HCT116 (cell line): ENCODE results near the gene AVL9. TPM values are rescaled to one million over a fixed set of nuclear protein-coding genes. Genes with fewer than 3 reads are reported as not detected.

Experiments
- ATAC-seq: fragments of 200-7000 bp; cut with Tn5 transposase; 2 replicates; pipeline ENCODE4 v1.9.1; 2020; ENCODE audit warnings: mild to moderate bottlenecking, moderate library complexity
- BruUV-seq: library from RNA; stranded (reverse); fragments of 400-500 nt; replicated peaks from 2 replicates; lab custom pipeline; 2021; lab: Mats Ljungman, UMichigan
- CTCF ChIA-PET: fragments of 300-600 bp; sonication (Branson Sonifier 250); formaldehyde crosslinking; loops from one replicate; lab custom pipeline; 2021; ENCODE audit warnings: antibody characterized with exemption; lab: Charles Lee
- POLR2A ChIA-PET: fragments of 300-600, 350-600 bp; sonication (Branson Sonifier 250); formaldehyde crosslinking; loops from one replicate; lab custom pipeline; 2021; ENCODE audit warnings: antibody characterized with exemption; lab: Charles Lee
- RAD21 ChIA-PET, 2 experiments: fragments of 300-600 bp; sonication (Branson Sonifier 250); formaldehyde crosslinking; loops; one replicate each; lab custom pipeline; 2023; ENCODE audit warnings: low total read pairs in 2 of 2; ENCODE audit not compliant: uncharacterized antibody in 2 of 2, unreplicated experiment in 2 of 2, low non-redundant PET in 1 of 2; lab: Charles Lee
- DNase-seq: peaks from one replicate; pipeline ENCODE4 v3.0.0-alpha.2; 2010; ENCODE audit warnings: low read depth, low spot score
- H2AFZ ChIP-seq: fragments of 200-600 bp; shearing (Covaris generic), sonication (generic); 2 replicates; pipeline ENCODE4 v1.6.1; 2017; ENCODE audit warnings: low read depth, mixed run types, mixed read lengths, antibody characterized with exemption, low read length; ENCODE audit not compliant: poor library complexity, severe bottlenecking
- H3K27ac ChIP-seq: 2 replicates; pipeline ENCODE4 v1.5.1; 2012; ENCODE audit warnings: low read depth, low read length
- H3K27me3 ChIP-seq: fragments of 200-600 bp; sonication (generic); 2 replicates; pipeline ENCODE4 v1.6.1; 2016; ENCODE audit warnings: mixed run types, low read length, mixed read lengths; ENCODE audit not compliant: insufficient read depth
- H3K36me3 ChIP-seq, 2 experiments: fragments of 200-500 bp in 1 of 2; fragments of 200-600 bp in 1 of 2; sonication (Bioruptor generic) in 1 of 2; sonication (generic) in 1 of 2; 2 replicates each; pipeline versions ENCODE4 v1.5.1 to v1.6.1; 2014 to 2016; ENCODE audit warnings: low read length in 2 of 2, inconsistent platforms in 1 of 2, mixed read lengths in 1 of 2, mixed run types in 1 of 2; ENCODE audit not compliant: insufficient read depth in 2 of 2, control insufficient read depth in 1 of 2
- H3K4me1 ChIP-seq, 2 experiments: fragments of 200-600 bp in 1 of 2; sonication (generic) in 1 of 2; 2 replicates each; pipeline versions ENCODE4 v1.5.1 to v1.6.1; 2012 to 2017; ENCODE audit warnings: low read length in 2 of 2, inconsistent platforms in 1 of 2, mild to moderate bottlenecking in 1 of 2, mixed read lengths in 1 of 2, mixed run types in 1 of 2, moderate library complexity in 1 of 2; ENCODE audit not compliant: insufficient read depth in 2 of 2, control insufficient read depth in 1 of 2
- H3K4me2 ChIP-seq: fragments of 200-600 bp; sonication (generic); 2 replicates; pipeline ENCODE4 v1.6.1; 2017; ENCODE audit warnings: mixed run types, low read length, mixed read lengths
- H3K4me3 ChIP-seq, 2 experiments: fragments of 200-600 bp in 1 of 2; sonication (generic) in 1 of 2; replicated peaks in 1 of 2; 2 replicates each; pipeline ENCODE4 v1.5.1; 2011 to 2016; ENCODE audit warnings: low read length in 2 of 2, control low read depth in 1 of 2, low read depth in 1 of 2, mild to moderate bottlenecking in 1 of 2, mixed read lengths in 1 of 2, mixed run types in 1 of 2
- H3K79me2 ChIP-seq: fragments of 200-600 bp; sonication (generic); 2 replicates; pipeline ENCODE4 v1.6.1; 2017; ENCODE audit warnings: mild to moderate bottlenecking, mixed run types, low read length, moderate library complexity, mixed read lengths; ENCODE audit not compliant: insufficient read depth
- H3K9ac ChIP-seq: fragments of 200-600 bp; sonication (generic); 2 replicates; pipeline ENCODE4 v1.6.1; 2016; ENCODE audit warnings: low read length, mixed read lengths
- H3K9me2 ChIP-seq: fragments of 200-600 bp; sonication (generic), shearing (Covaris generic); 2 replicates; pipeline ENCODE4 v1.6.1; 2017; ENCODE audit warnings: mixed run types, mild to moderate bottlenecking, moderate library complexity; ENCODE audit not compliant: insufficient read depth
- H3K9me3 ChIP-seq, 2 experiments: fragments of 200-500 bp in 1 of 2; fragments of 200-600 bp in 1 of 2; sonication (Bioruptor generic) in 1 of 2; sonication (generic) in 1 of 2; 2 replicates each; pipeline ENCODE4 v1.6.1; 2014 to 2017; ENCODE audit warnings: low read length in 2 of 2, mixed read lengths in 2 of 2, inconsistent platforms in 1 of 2, low read depth in 1 of 2, mild to moderate bottlenecking in 1 of 2, mixed run types in 1 of 2, moderate library complexity in 1 of 2; ENCODE audit not compliant: control insufficient read depth in 1 of 2, insufficient read depth in 1 of 2
- H4K20me1 ChIP-seq: fragments of 200-600 bp; sonication (generic), shearing (Covaris generic); 2 replicates; pipeline ENCODE4 v1.6.1; 2017; ENCODE audit warnings: mixed run types, mild to moderate bottlenecking, moderate library complexity; ENCODE audit not compliant: insufficient read depth
- ATF3 ChIP-seq: IDR thresholded peaks from 2 replicates; pipeline ENCODE4 v1.6.1; 2012
- CBX3 ChIP-seq: IDR thresholded peaks from 2 replicates; pipeline ENCODE4 v1.6.1; 2012; ENCODE audit warnings: low read depth
- CEBPB ChIP-seq: IDR thresholded peaks from 2 replicates; pipeline ENCODE4 v1.6.1; 2012; ENCODE audit warnings: low read depth
- CTCF ChIP-seq, 3 experiments: fragments of 200-600 bp in 1 of 3; sonication (generic) in 1 of 3; IDR thresholded peaks in 2 of 3; conservative IDR thresholded peaks in 1 of 3; 2 replicates each; pipeline ENCODE4 v1.5.1; 2012 to 2017; ENCODE audit warnings: low read depth in 2 of 3, low read length in 2 of 3, antibody characterized with exemption in 1 of 3, borderline replicate concordance in 1 of 3, control low read depth in 1 of 3, mild to moderate bottlenecking in 1 of 3, mixed read lengths in 1 of 3, mixed run types in 1 of 3, moderate library complexity in 1 of 3; ENCODE audit not compliant: insufficient read depth in 1 of 3
- EGR1 ChIP-seq: IDR thresholded peaks from 2 replicates; pipeline ENCODE4 v1.6.1; 2012; ENCODE audit warnings: low read depth
- ELF1 ChIP-seq: IDR thresholded peaks from 2 replicates; pipeline ENCODE4 v1.6.1; 2012; ENCODE audit warnings: low read depth, borderline replicate concordance
- EZH2 ChIP-seq: fragments of 200-600 bp; sonication (generic); IDR thresholded peaks from 2 replicates; pipeline ENCODE4 v1.6.1; 2017; ENCODE audit warnings: antibody characterized with exemption, mixed run types
- EZH2phosphoT487 ChIP-seq: fragments of 200-600 bp; IDR thresholded peaks from 2 replicates; pipeline ENCODE4 v1.6.1; 2018; ENCODE audit warnings: antibody characterized with exemption, borderline replicate concordance
- FOSL1 ChIP-seq: IDR thresholded peaks from 2 replicates; pipeline ENCODE4 v1.6.1; 2012; ENCODE audit warnings: low read depth
- JUND ChIP-seq: IDR thresholded peaks from 2 replicates; pipeline ENCODE4 v1.6.1; 2012
- MAX ChIP-seq: IDR thresholded peaks from 2 replicates; pipeline ENCODE4 v1.6.1; 2012
- POLR2AphosphoS5 ChIP-seq: IDR thresholded peaks from 2 replicates; pipeline ENCODE4 v1.6.1; 2011; ENCODE audit warnings: mild to moderate bottlenecking, low read depth, low read length, moderate library complexity
- REST ChIP-seq: IDR thresholded peaks from 2 replicates; pipeline ENCODE4 v1.6.1; 2012; ENCODE audit warnings: low read depth
- SP1 ChIP-seq: IDR thresholded peaks from 2 replicates; pipeline ENCODE4 v1.6.1; 2012; ENCODE audit warnings: low read depth
- SRF ChIP-seq: IDR thresholded peaks from 2 replicates; pipeline ENCODE4 v1.6.1; 2012; ENCODE audit warnings: low read depth
- TCF7L2 ChIP-seq: IDR thresholded peaks from 2 replicates; pipeline ENCODE4 v1.7.0; 2011; ENCODE audit warnings: borderline replicate concordance, inconsistent platforms; ENCODE audit not compliant: insufficient read depth, insufficient read length; ENCODE audit errors: extremely low read depth
- YY1 ChIP-seq: IDR thresholded peaks from 2 replicates; pipeline ENCODE4 v1.6.1; 2011; ENCODE audit warnings: low read length, low read depth, moderate library complexity, mild to moderate bottlenecking; ENCODE audit not compliant: insufficient replicate concordance; ENCODE audit errors: extremely low read depth
- ZFX ChIP-seq: fragments of 450-650 bp; IDR thresholded peaks from 2 replicates; pipeline ENCODE4 v1.6.1; 2017
- intact Hi-C: fragments of 100-400 bp; cut with micrococcal nuclease; formaldehyde crosslinking; loops from 2 replicates; pipeline ENCODE4 v1.10.0; 2022
- total RNA-seq: library from RNA; stranded (reverse); gene quantifications from one replicate; pipeline ENCODE4 v1.2.1, GENCODE V29; 2021; ENCODE audit not compliant: unreplicated experiment

The AVL9 gene
- total RNA-seq, 1 experiment from 2014 or later = 89.0 TPM

GRCh38 chr7:32533276-32534029 is 38.2 kb downstream of the AVL9 start (continued):
- TF ChIP-seq CTCF (IDR thresholded peaks at IDR 0.05 in 2 of 3, conservative IDR thresholded peaks at IDR 0.05 in 1 of 3; ENCODE audit: borderline replicate concordance in 1 of 3, insufficient read depth in 1 of 3, low read depth in 2 of 3, low read length in 2 of 3) (no peak), FOSL1 (no peak), EZH2phosphoT487 (no peak), EGR1 (no peak), ZFX (no peak), SRF (no peak), TCF7L2 (no peak), CBX3 (no peak), EZH2 (no peak), ELF1 (no peak), ATF3 (no peak), CEBPB (no peak), POLR2AphosphoS5 (no peak), SP1 (no peak)

- POLR2A ChIA-PET = no interaction called here
- H3K9me2 ChIP-seq = no peaks in the 10 kb centered on the region
- H3K79me2 ChIP-seq = peaks cover 39% of the 10 kb centered on the region
- no peaks in the 10 kb centered on the region for H3K36me3 ChIP-seq
- ATAC-seq = no peak
- H3K4me1 ChIP-seq = peaks cover 11 to 15% of the 10 kb centered on the region in 2 experiments
- H3K4me2 ChIP-seq = no peak overlapping the region
- no peaks in the 10 kb centered on the region for H3K9me3 ChIP-seq
- BruUV-seq = no TSS peak
- no peak overlapping the region for H3K27ac ChIP-seq
- H2AFZ ChIP-seq = no peak overlapping the region
- no peak for DNase-seq
- H3K4me3 ChIP-seq = no peak overlapping the region
- H4K20me1 ChIP-seq = 0 out of 2 replicates have a peak, but pooled peaks cover 4% of the 10 kb centered on the region
- CTCF ChIA-PET = no interaction called here
- intact Hi-C loops = no loop called here
- RAD21 ChIA-PET = no interaction called here
- no peak overlapping the region for H3K9ac ChIP-seq
- H3K27me3 ChIP-seq = no peaks in the 10 kb centered on the region
- no peak for TF ChIP-seq JUND
- TF ChIP-seq CEBPB = no peak
- no peak for TF ChIP-seq CBX3
- no peak for TF ChIP-seq EZH2phosphoT487
- no peak for TF ChIP-seq ELF1
- TF ChIP-seq ATF3 = no peak
- no peak for TF ChIP-seq POLR2AphosphoS5
- no peak for TF ChIP-seq EGR1
- no peak for TF ChIP-seq YY1
- no peak for TF ChIP-seq MAX
- TF ChIP-seq REST = no peak
Observed at GRCh38 chr7:32535162-32535702, 39.9 kb downstream of the AVL9 start.
